CD4-positive, alpha-beta T cell (primary cell): ENCODE measurements around the gene CNGA3. TPM values are rescaled to one million over a fixed set of nuclear protein-coding genes. Genes with fewer than 3 reads are reported as not detected.

Experiments
- ATAC-seq: fragments of 200-7000 bp; cut with Tn5 transposase; one replicate; pipeline ENCODE4 v1.10.0; 2022; ENCODE audit warnings: mild to moderate bottlenecking; ENCODE audit not compliant: poor library complexity
- CTCF ChIA-PET: fragments of 350-600 bp; sonication (Branson Sonifier 250); formaldehyde crosslinking; loops from one replicate; lab custom pipeline; 2021; ENCODE audit warnings: antibody characterized with exemption, inconsistent platforms; lab: Charles Lee
- POLR2A ChIA-PET: fragments of 350-600 bp; sonication (Branson Sonifier 250); formaldehyde crosslinking; loops from one replicate; lab custom pipeline; 2021; ENCODE audit warnings: antibody characterized with exemption, inconsistent platforms; lab: Charles Lee
- DNase-seq, 14 experiments: peaks; one replicate each; pipeline ENCODE4 v3.0.0-alpha.2; 2013 to 2020; ENCODE audit warnings: mixed read lengths in 2 of 14
- H3K27ac ChIP-seq, 2 donors: one replicate each; pipeline versions ENCODE4 v1.5.1 to v1.7.0; 2013; ENCODE audit warnings: low read length in 2 of 2, low read depth in 1 of 2, mild to moderate bottlenecking in 1 of 2
- H3K27me3 ChIP-seq, 2 experiments: 1 replicate in 1 of 2; 2 replicates in 1 of 2; pipeline versions ENCODE4 v1.6.1 to v1.7.0; 2013; ENCODE audit warnings: low read length in 2 of 2, control low read depth in 1 of 2, mild to moderate bottlenecking in 1 of 2, moderate library complexity in 1 of 2; ENCODE audit not compliant: insufficient read depth in 2 of 2, control insufficient read depth in 1 of 2
- H3K36me3 ChIP-seq: one replicate; pipeline ENCODE4 v1.6.1; 2013; ENCODE audit warnings: low read length, control low read depth; ENCODE audit not compliant: insufficient read depth
- H3K4me1 ChIP-seq: one replicate; pipeline ENCODE4 v1.6.1; 2013; ENCODE audit warnings: low read length, control low read depth; ENCODE audit not compliant: insufficient read depth
- H3K4me3 ChIP-seq: one replicate; pipeline ENCODE4 v1.5.1; 2013; ENCODE audit warnings: mild to moderate bottlenecking, low read length, moderate library complexity
- H3K9me3 ChIP-seq, 2 experiments: 1 replicate in 1 of 2; 2 replicates in 1 of 2; pipeline versions ENCODE4 v1.6.1 to v1.7.0; 2013; ENCODE audit warnings: low read length in 2 of 2, mild to moderate bottlenecking in 2 of 2, control low read depth in 1 of 2, moderate library complexity in 1 of 2; ENCODE audit not compliant: control insufficient read depth in 1 of 2, insufficient read depth in 1 of 2
- H3K27ac Mint-ChIP-seq: one replicate; pipeline ENCODE4 v1.8.0; 2020; ENCODE audit warnings: mixed read lengths
- H3K27me3 Mint-ChIP-seq: one replicate; pipeline ENCODE4 v1.8.0; 2021; ENCODE audit warnings: mixed read lengths
- H3K36me3 Mint-ChIP-seq: one replicate; pipeline ENCODE4 v1.8.0; 2021; ENCODE audit warnings: low read depth, mixed read lengths
- H3K4me1 Mint-ChIP-seq: one replicate; pipeline ENCODE4 v1.8.0; 2021; ENCODE audit warnings: low read depth, mixed read lengths
- H3K4me3 Mint-ChIP-seq: one replicate; pipeline ENCODE4 v1.8.0; 2020; ENCODE audit warnings: mild to moderate bottlenecking, mixed read lengths
- H3K9me3 Mint-ChIP-seq: one replicate; pipeline ENCODE4 v1.8.0; 2020; ENCODE audit warnings: mixed read lengths
- CTCF ChIP-seq: fragments of 200-600 bp; IDR thresholded peaks from one replicate; pipeline ENCODE4 v1.8.0; 2022; ENCODE audit warnings: antibody characterized with exemption, mild to moderate bottlenecking
- intact Hi-C, 2 experiments: fragments of 100-400 bp; cut with DNase I in 1 of 2; cut with micrococcal nuclease in 1 of 2; formaldehyde crosslinking; loops; one replicate each; pipeline versions ENCODE4 v1.15.1 to v1.9.0; 2023 to 2025; cut with DNase I, micrococcal nuclease
- total RNA-seq, 174 experiments: library from RNA in 2 of 174; stranded (reverse) in 2 of 174; gene quantifications; one replicate each; pipeline ENCODE4 v1.2.3 and lab custom pipeline; 2021 to 2026

Gene CNGA3
- total RNA-seq, 2 experiments from 2014 or later = not detected

GRCh38 chr2:98313492-98314250 is 32.6 kb upstream of the CNGA3 start:
- peaks cover 0 to 10% of the 10 kb centered on the region in 2 experiments for H3K27me3 ChIP-seq

GRCh38 chr2:98314251-98314650 is 32.0 kb upstream of the CNGA3 start:
- DNase-seq = no peak
- POLR2A ChIA-PET = no interaction called here
- no peaks in the 10 kb centered on the region for H3K36me3 Mint-ChIP-seq
- Histone ChIP-seq H3K27me3 (peaks cover 0 to 10% of the 10 kb centered on the region in 2 experiments), H3K9me3 (peaks cover 0 to 5% of the 10 kb centered on the region in 2 experiments), H3K36me3 (no peaks in the 10 kb centered on the region), H3K4me3 (no peak overlapping the region), H3K4me1 (no peaks in the 10 kb centered on the region), H3K27ac (no peak overlapping the region)
- ATAC-seq = no peak
- H3K27ac Mint-ChIP-seq = no peak overlapping the region
- no peaks in the 10 kb centered on the region for H3K4me1 Mint-ChIP-seq
- intact Hi-C loops = no loop called here
- H3K27me3 Mint-ChIP-seq = peaks cover 49% of the 10 kb centered on the region
- no peaks in the 10 kb centered on the region for H3K9me3 Mint-ChIP-seq
- TF ChIP-seq CTCF = no peak
- CTCF ChIA-PET = no interaction called here
- H3K4me3 Mint-ChIP-seq = no peak overlapping the region

More at GRCh38 chr2:98313492-98314250, 32.6 kb upstream of the CNGA3 start:
- intact Hi-C loops = no loop called here
- H3K36me3 Mint-ChIP-seq = no peaks in the 10 kb centered on the region
- H3K4me3 ChIP-seq = no peak overlapping the region
- peaks cover 51% of the 10 kb centered on the region for H3K27me3 Mint-ChIP-seq
- ATAC-seq = no peak
- H3K4me3 Mint-ChIP-seq = no peak overlapping the region
- CTCF ChIA-PET = no interaction called here
- H3K4me1 ChIP-seq = no peaks in the 10 kb centered on the region
- H3K27ac Mint-ChIP-seq = no peak overlapping the region
- H3K36me3 ChIP-seq = no peaks in the 10 kb centered on the region
- DNase-seq = no peak
- TF ChIP-seq CTCF = no peak
- no peak overlapping the region for H3K27ac ChIP-seq
- no peaks in the 10 kb centered on the region for H3K4me1 Mint-ChIP-seq
- H3K9me3 Mint-ChIP-seq = no peaks in the 10 kb centered on the region
- POLR2A ChIA-PET = no interaction called here
- peaks cover 0 to 5% of the 10 kb centered on the region in 2 experiments for H3K9me3 ChIP-seq

GRCh38 chr2:98315957-98316356 is 30.3 kb upstream of the CNGA3 start:
- CTCF ChIA-PET = no interaction called here
- H3K36me3 Mint-ChIP-seq = peaks cover 6% of the 10 kb centered on the region
- POLR2A ChIA-PET = no interaction called here

More at GRCh38 chr2:98315957-98316356, 30.3 kb upstream of the CNGA3 start:
- ATAC-seq (no peak), DNase-seq (no peak)
- intact Hi-C loops = no loop called here
- H3K27me3 ChIP-seq = peaks cover 0 to 7% of the 10 kb centered on the region in 2 experiments
- H3K4me3 Mint-ChIP-seq = no peak overlapping the region
- H3K9me3 Mint-ChIP-seq = peaks cover 9% of the 10 kb centered on the region
- H3K4me1 ChIP-seq = no peaks in the 10 kb centered on the region
- no peak overlapping the region for H3K4me3 ChIP-seq
- no peak overlapping the region for H3K27ac ChIP-seq
- TF ChIP-seq CTCF = no peak
- peaks cover 34% of the 10 kb centered on the region for H3K27me3 Mint-ChIP-seq
- H3K36me3 ChIP-seq = no peaks in the 10 kb centered on the region
- H3K27ac Mint-ChIP-seq = no peak overlapping the region
- peaks cover 9 to 15% of the 10 kb centered on the region in 2 experiments for H3K9me3 ChIP-seq
- no peaks in the 10 kb centered on the region for H3K4me1 Mint-ChIP-seq
